ENCODE data around the gene LSAMP. TPM values are rescaled to one million over a fixed set of nuclear protein-coding genes. Genes with fewer than 3 reads are reported as not detected.

The LSAMP gene
- total RNA-seq, 1 experiment from 2014 or later, result 10.1 TPM

DNA sequence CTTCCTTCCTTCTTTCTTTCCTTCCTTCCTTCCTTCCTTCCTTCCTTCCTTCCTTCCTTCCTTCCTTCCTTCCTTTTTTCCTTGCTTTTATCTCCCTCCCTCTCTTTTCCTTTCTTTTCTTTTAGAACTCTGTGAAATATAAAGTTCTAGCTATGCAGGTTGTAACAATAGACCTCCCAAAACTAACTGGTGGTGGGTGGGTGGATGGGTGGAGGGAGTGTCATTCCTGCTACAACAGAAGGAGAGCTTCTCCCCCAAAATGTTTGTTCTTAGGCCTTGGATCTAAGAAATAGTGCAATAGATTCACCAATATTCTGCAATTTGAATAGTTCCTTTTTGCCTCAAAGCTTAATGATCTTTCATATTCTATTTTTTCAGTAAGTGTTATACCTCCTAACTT is 606.0 kb downstream of the LSAMP start:
- ChIA-PET CTCF (interaction anchor here (0.8 to 2.0 kb wide), 2 partner anchors 21 to 22 kb away, joined by 4 to 8 read pairs; no protein-coding TSS in a partner anchor), POLR2A (ENCODE audit: low non-redundant PET) (interaction anchor here (0.6 to 1.9 kb wide), 6 partner anchors 21 to 1374 kb away, joined by 3 to 16 read pairs (median 13); no protein-coding TSS in a partner anchor)
- no peaks in the 10 kb centered on the region for H3K36me3 ChIP-seq (ENCODE audit: insufficient read depth, low read length, poor library complexity, severe bottlenecking)
- H3K9me3 ChIP-seq (ENCODE audit: low read depth, low read length, poor library complexity, severe bottlenecking), result no peaks in the 10 kb centered on the region
- peak; percentile 88 for DNase-seq (ENCODE audit: low spot score)
- no peak overlapping the region for H3K4me3 ChIP-seq (ENCODE audit: low read depth, low read length, poor library complexity, severe bottlenecking)
- no peaks in the 10 kb centered on the region for H3K27me3 ChIP-seq (replicated peaks; ENCODE audit: insufficient read depth, low read depth, low read length, poor library complexity)
- peak overlapping the region; percentile 95 for H3K27ac ChIP-seq (ENCODE audit: low read depth, low read length, poor library complexity, severe bottlenecking)
- H3K4me1 ChIP-seq (ENCODE audit: insufficient read depth, low read length, poor library complexity, severe bottlenecking), result peaks cover 60% of the 10 kb centered on the region
- no peak for TF ChIP-seq EZH2 (IDR thresholded peaks at IDR 0.05; ENCODE audit: borderline replicate concordance, low read depth, low read length, poor library complexity, severe bottlenecking)
- BruUV-seq (replicated peaks), result no TSS peak
- intact Hi-C loops (cut with micrococcal nuclease; ENCODE audit: unreplicated experiment), result loop anchor here (1.0 to 10.0 kb wide), 4 partner anchors 21 to 1424 kb away; no protein-coding TSS in a partner anchor

DNA sequence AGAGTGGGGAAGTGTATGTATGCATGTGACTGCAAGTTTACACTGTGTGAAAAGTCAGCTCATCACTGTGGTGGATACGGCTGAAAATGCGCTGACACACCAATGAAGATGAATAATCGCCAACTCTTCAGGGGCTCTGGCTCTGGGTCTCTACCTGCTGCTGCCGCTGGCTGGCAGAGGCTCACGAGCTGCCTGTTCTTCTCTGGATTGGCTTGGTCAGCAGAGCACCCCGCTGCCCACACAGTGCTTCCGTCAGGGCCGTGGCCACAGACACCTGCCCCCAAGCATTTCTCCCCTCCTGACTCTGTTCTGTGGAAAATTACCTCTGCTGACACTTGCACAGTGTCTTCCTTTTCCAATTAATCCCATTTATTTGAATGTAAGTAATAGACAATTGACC is 606.5 kb downstream of the LSAMP start:
- peak; percentile 84 for DNase-seq (ENCODE audit: low spot score)
- Histone ChIP-seq H3K9me3 (ENCODE audit: low read depth, low read length, poor library complexity, severe bottlenecking) (no peaks in the 10 kb centered on the region), H3K4me1 (ENCODE audit: insufficient read depth, low read length, poor library complexity, severe bottlenecking) (peaks cover 60% of the 10 kb centered on the region), H3K36me3 (ENCODE audit: insufficient read depth, low read length, poor library complexity, severe bottlenecking) (no peaks in the 10 kb centered on the region), H3K27ac (ENCODE audit: low read depth, low read length, poor library complexity, severe bottlenecking) (peak overlapping the region; percentile 96), H3K4me3 (ENCODE audit: low read depth, low read length, poor library complexity, severe bottlenecking) (no peak overlapping the region), H3K27me3 (replicated peaks; ENCODE audit: insufficient read depth, low read depth, low read length, poor library complexity) (no peaks in the 10 kb centered on the region)
- ChIA-PET CTCF (interaction anchor here (0.8 to 2.0 kb wide), 2 partner anchors 21 to 23 kb away, joined by 4 to 8 read pairs; no protein-coding TSS in a partner anchor), POLR2A (ENCODE audit: low non-redundant PET) (interaction anchor here (0.6 to 1.9 kb wide), 5 partner anchors 21 to 1024 kb away, joined by 3 to 14 read pairs (median 3); no protein-coding TSS in a partner anchor)
- BruUV-seq (replicated peaks), result no TSS peak
- TF ChIP-seq, protein P1, sequence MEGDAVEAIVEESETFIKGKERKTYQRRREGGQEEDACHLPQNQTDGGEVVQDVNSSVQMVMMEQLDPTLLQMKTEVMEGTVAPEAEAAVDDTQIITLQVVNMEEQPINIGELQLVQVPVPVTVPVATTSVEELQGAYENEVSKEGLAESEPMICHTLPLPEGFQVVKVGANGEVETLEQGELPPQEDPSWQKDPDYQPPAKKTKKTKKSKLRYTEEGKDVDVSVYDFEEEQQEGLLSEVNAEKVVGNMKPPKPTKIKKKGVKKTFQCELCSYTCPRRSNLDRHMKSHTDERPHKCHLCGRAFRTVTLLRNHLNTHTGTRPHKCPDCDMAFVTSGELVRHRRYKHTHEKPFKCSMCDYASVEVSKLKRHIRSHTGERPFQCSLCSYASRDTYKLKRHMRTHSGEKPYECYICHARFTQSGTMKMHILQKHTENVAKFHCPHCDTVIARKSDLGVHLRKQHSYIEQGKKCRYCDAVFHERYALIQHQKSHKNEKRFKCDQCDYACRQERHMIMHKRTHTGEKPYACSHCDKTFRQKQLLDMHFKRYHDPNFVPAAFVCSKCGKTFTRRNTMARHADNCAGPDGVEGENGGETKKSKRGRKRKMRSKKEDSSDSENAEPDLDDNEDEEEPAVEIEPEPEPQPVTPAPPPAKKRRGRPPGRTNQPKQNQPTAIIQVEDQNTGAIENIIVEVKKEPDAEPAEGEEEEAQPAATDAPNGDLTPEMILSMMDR (conservative IDR thresholded peaks at IDR 0.05; ENCODE audit: low read depth, low read length), result no peak
- TF ChIP-seq EZH2 (IDR thresholded peaks at IDR 0.05; ENCODE audit: borderline replicate concordance, low read depth, low read length, poor library complexity, severe bottlenecking), result no peak
- intact Hi-C loops (cut with micrococcal nuclease; ENCODE audit: unreplicated experiment), result loop anchor here (1.0 to 10.0 kb wide), 4 partner anchors 22 to 1424 kb away; no protein-coding TSS in a partner anchor

DNA sequence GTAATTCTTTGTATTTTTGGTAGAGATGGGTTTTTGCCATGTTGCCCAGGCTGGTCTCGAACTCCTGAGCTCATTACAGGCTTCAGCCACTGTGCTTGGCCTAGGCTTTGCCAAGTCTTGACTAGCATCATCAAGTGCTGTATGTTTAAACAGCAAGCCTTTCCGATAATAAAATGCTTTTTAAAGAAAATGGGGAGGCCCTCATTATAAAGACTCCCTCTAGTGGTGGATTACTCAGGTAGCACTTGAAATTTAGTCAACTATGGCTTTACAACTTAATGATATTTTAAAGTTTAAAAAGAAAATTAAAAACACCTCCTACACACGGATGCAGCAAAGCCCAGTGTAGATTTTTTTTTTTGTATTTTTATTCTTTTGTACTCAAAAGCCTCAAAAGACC is 608.3 kb downstream of the LSAMP start:
- Histone ChIP-seq H3K4me3 (ENCODE audit: low read depth, low read length, poor library complexity, severe bottlenecking) (no peak overlapping the region), H3K36me3 (ENCODE audit: insufficient read depth, low read length, poor library complexity, severe bottlenecking) (no peaks in the 10 kb centered on the region), H3K27me3 (replicated peaks; ENCODE audit: insufficient read depth, low read depth, low read length, poor library complexity) (no peaks in the 10 kb centered on the region), H3K4me1 (ENCODE audit: insufficient read depth, low read length, poor library complexity, severe bottlenecking) (peaks cover 72% of the 10 kb centered on the region), H3K9me3 (ENCODE audit: low read depth, low read length, poor library complexity, severe bottlenecking) (no peaks in the 10 kb centered on the region), H3K27ac (ENCODE audit: low read depth, low read length, poor library complexity, severe bottlenecking) (peak overlapping the region; percentile 96)
- ChIA-PET POLR2A (ENCODE audit: low non-redundant PET) (no interaction called here), CTCF (interaction anchor here (1.5 kb wide), 1 partner anchor 23 kb away, joined by 4 read pairs; no protein-coding TSS in a partner anchor)
- TF ChIP-seq, protein P1 (conservative IDR thresholded peaks at IDR 0.05; ENCODE audit: low read depth, low read length), result peak; percentile 74
- no peak for TF ChIP-seq EZH2 (IDR thresholded peaks at IDR 0.05; ENCODE audit: borderline replicate concordance, low read depth, low read length, poor library complexity, severe bottlenecking)
- no TSS peak for BruUV-seq (replicated peaks)
- intact Hi-C loops (cut with micrococcal nuclease; ENCODE audit: unreplicated experiment), result loop anchor here (10.0 kb wide), 2 partner anchors 618 to 1422 kb away; no protein-coding TSS in a partner anchor
- peak; percentile 82 for DNase-seq (ENCODE audit: low spot score)

Measured in A673 (cell line).